Neural cell (in vitro differentiated cells): ENCODE results near the gene ZNF521. TPM values are rescaled to one million over a fixed set of nuclear protein-coding genes. Genes with fewer than 3 reads are reported as not detected.

Source experiments
- H2AFZ ChIP-seq: fragments of 200-600, 300-800 bp; sonication (generic), shearing (Covaris generic); 2 replicates; pipeline ENCODE4 v1.6.0; 2014; ENCODE audit warnings: low read depth, mild to moderate bottlenecking, antibody characterized with exemption, low read length, moderate library complexity
- H3F3A ChIP-seq: fragments of 200-600 bp; shearing (Covaris generic); 2 replicates; pipeline ENCODE4 v1.6.1; 2016; ENCODE audit warnings: mild to moderate bottlenecking, moderate library complexity, mixed read lengths, antibody characterized with exemption, low read length; ENCODE audit not compliant: insufficient read depth, poor library complexity, severe bottlenecking
- H3K27ac ChIP-seq: fragments of 200-600, 300-800 bp; sonication (generic), shearing (Covaris generic); 2 replicates; pipeline ENCODE4 v1.5.1; 2014; ENCODE audit warnings: mild to moderate bottlenecking, low read length, moderate library complexity
- H3K27me3 ChIP-seq: fragments of 300-800, 200-600 bp; sonication (generic), shearing (Covaris generic); 2 replicates; pipeline ENCODE4 v1.6.0; 2014; ENCODE audit warnings: mild to moderate bottlenecking, low read depth, low read length, moderate library complexity; ENCODE audit not compliant: insufficient read depth
- H3K36me3 ChIP-seq: fragments of 300-800, 200-600 bp; sonication (generic), shearing (Covaris generic); 2 replicates; pipeline ENCODE4 v1.5.1; 2014; ENCODE audit warnings: mild to moderate bottlenecking, antibody characterized with exemption, low read length, moderate library complexity; ENCODE audit not compliant: insufficient read depth
- H3K4me2 ChIP-seq: fragments of 300-800, 200-600 bp; sonication (generic), shearing (Covaris generic); 2 replicates; pipeline ENCODE4 v1.6.0; 2014; ENCODE audit warnings: mild to moderate bottlenecking, low read length
- H3K4me3 ChIP-seq: fragments of 300-800, 200-600 bp; sonication (generic), shearing (Covaris generic); 2 replicates; pipeline ENCODE4 v1.5.1; 2014; ENCODE audit warnings: mild to moderate bottlenecking, low read length, moderate library complexity
- H3K79me2 ChIP-seq: fragments of 200-600 bp; shearing (Covaris generic); replicated peaks from 2 replicates; pipeline ENCODE4 v1.6.0; 2014; ENCODE audit warnings: mild to moderate bottlenecking, low read length, moderate library complexity; ENCODE audit not compliant: insufficient read depth
- H3K9ac ChIP-seq: fragments of 300-800, 200-600 bp; sonication (generic), shearing (Covaris generic); 2 replicates; pipeline ENCODE4 v1.6.1; 2016; ENCODE audit warnings: mild to moderate bottlenecking, low read length, mixed read lengths
- H3K9me2 ChIP-seq: fragments of 200-600 bp; shearing (Covaris generic); 2 replicates; pipeline ENCODE4 v1.6.1; 2016; ENCODE audit warnings: mild to moderate bottlenecking, low read length, mixed read lengths; ENCODE audit not compliant: insufficient read depth
- H3K9me3 ChIP-seq: fragments of 200-600, 300-800 bp; sonication (generic), shearing (Covaris generic); 2 replicates; pipeline ENCODE4 v1.6.1; 2016; ENCODE audit warnings: mild to moderate bottlenecking, mixed run types, low read length, moderate library complexity, mixed read lengths
- H4K20me1 ChIP-seq: fragments of 200-600 bp; shearing (Covaris generic); 2 replicates; pipeline ENCODE4 v1.6.1; 2016; ENCODE audit warnings: mild to moderate bottlenecking, mixed run types; ENCODE audit not compliant: insufficient read depth
- CTCF ChIP-seq: fragments of 450-650 bp; IDR thresholded peaks from 2 replicates; pipeline ENCODE4 v1.5.1; 2014; ENCODE audit warnings: antibody characterized with exemption, mild to moderate bottlenecking, moderate library complexity; ENCODE audit not compliant: poor library complexity, severe bottlenecking
- EP300 ChIP-seq: fragments of 450-650 bp; conservative IDR thresholded peaks from 2 replicates; pipeline ENCODE4 v1.6.1; 2014; ENCODE audit warnings: antibody characterized with exemption, mild to moderate bottlenecking, moderate library complexity; ENCODE audit not compliant: poor library complexity, severe bottlenecking
- EZH2 ChIP-seq: fragments of 200-600, 300-800 bp; shearing (Covaris generic), sonication (generic); IDR thresholded peaks from 2 replicates; pipeline ENCODE4 v1.6.1; 2014; ENCODE audit warnings: antibody characterized with exemption, low read length, borderline replicate concordance, mild to moderate bottlenecking; ENCODE audit not compliant: insufficient read depth, poor library complexity, severe bottlenecking
- MXI1 ChIP-seq: fragments of 450-650 bp; conservative IDR thresholded peaks from 2 replicates; pipeline ENCODE4 v1.6.1; 2014; ENCODE audit warnings: antibody characterized with exemption, mild to moderate bottlenecking; ENCODE audit not compliant: poor library complexity, severe bottlenecking
- POLR2AphosphoS5 ChIP-seq: IDR thresholded peaks from 2 replicates; pipeline ENCODE4 v1.6.1; 2012
- RAD21 ChIP-seq: fragments of 450-650 bp; conservative IDR thresholded peaks from 2 replicates; pipeline ENCODE4 v1.6.1; 2014; ENCODE audit warnings: antibody characterized with exemption, mild to moderate bottlenecking, moderate library complexity
- REST ChIP-seq: IDR thresholded peaks from 2 replicates; pipeline ENCODE4 v1.6.1; 2012; ENCODE audit warnings: borderline replicate concordance
- SMC3 ChIP-seq: fragments of 450-650 bp; conservative IDR thresholded peaks from 2 replicates; pipeline ENCODE4 v1.6.1; 2014; ENCODE audit warnings: antibody characterized with exemption, mild to moderate bottlenecking, moderate library complexity; ENCODE audit not compliant: poor library complexity
- TAF1 ChIP-seq: IDR thresholded peaks from 2 replicates; pipeline ENCODE4 v1.6.1; 2012; ENCODE audit warnings: low read depth
- polyA plus RNA-seq: library from polyadenylated mRNA; depleted of rRNA; stranded (reverse); fragments of >200 nt; gene quantifications from 2 replicates; pipeline ENCODE4 v1.2.3, GENCODE V29; 2014

Gene ZNF521
- polyA plus RNA-seq, 1 donor from 2014 or later: 101 TPM

- no peak for TF ChIP-seq REST
- TF ChIP-seq TAF1: no peak
- TF ChIP-seq EZH2: no peak
- TF ChIP-seq CTCF: no peak
- no peak for TF ChIP-seq RAD21
- H4K20me1 ChIP-seq: no peaks in the 10 kb centered on the region
These were observed 170.9 kb downstream of the ZNF521 start for GRCh38 chr18:25180973-25181548.

GRCh38 chr18:25177631-25178030, 174.3 kb downstream of the ZNF521 start:
- Histone ChIP-seq H3K27me3 (no peaks in the 10 kb centered on the region), H2AFZ (no peak overlapping the region), H3K79me2 (peaks cover 36% of the 10 kb centered on the region), H3K9me3 (no peaks in the 10 kb centered on the region), H3K4me3 (no peak overlapping the region), H3K9ac (no peak overlapping the region), H3K27ac (no peak overlapping the region), H3K9me2 (no peaks in the 10 kb centered on the region), H3F3A (peaks cover 3% of the 10 kb centered on the region), H3K4me2 (no peak overlapping the region), H3K36me3 (no peaks in the 10 kb centered on the region), H4K20me1 (no peaks in the 10 kb centered on the region)
- TF ChIP-seq RAD21 (no peak), MXI1 (no peak), SMC3 (no peak), REST (no peak), CTCF (no peak), EP300 (no peak), TAF1 (no peak), EZH2 (no peak), POLR2AphosphoS5 (no peak)

More at GRCh38 chr18:25180973-25181548, 170.9 kb downstream of the ZNF521 start:
- H3F3A ChIP-seq: peaks cover under 1% of the 10 kb centered on the region
- H2AFZ ChIP-seq: no peak overlapping the region
- H3K79me2 ChIP-seq: peaks cover 58% of the 10 kb centered on the region
- H3K36me3 ChIP-seq: no peaks in the 10 kb centered on the region
- H3K4me3 ChIP-seq: peak overlapping the region; percentile 14
- no peak overlapping the region for H3K4me2 ChIP-seq
- H3K9me2 ChIP-seq: no peaks in the 10 kb centered on the region
- no peaks in the 10 kb centered on the region for H3K9me3 ChIP-seq
- H3K9ac ChIP-seq: no peak overlapping the region
- H3K27me3 ChIP-seq: no peaks in the 10 kb centered on the region
- H3K27ac ChIP-seq: no peak overlapping the region
